Prostate gland (tissue), 2 donors: ENCODE results near the gene ZNF227. TPM values are rescaled to one million over a fixed set of nuclear protein-coding genes. Genes with fewer than 3 reads are reported as not detected.

ENCODE experiments used
- DNase-seq: peaks from one replicate; pipeline ENCODE4 v3.0.0-alpha.2; 2019; ENCODE audit warnings: low spot score
- H3K27ac ChIP-seq, 2 donors: fragments of 200-600 bp; sonication (generic); 2 replicates each; pipeline ENCODE4 v1.5.1; 2017 to 2019
- H3K27me3 ChIP-seq: fragments of 200-600 bp; sonication (generic); replicated peaks from 2 replicates; pipeline ENCODE4 v1.5.1; 2019; ENCODE audit not compliant: insufficient read depth
- H3K36me3 ChIP-seq, 2 donors: fragments of 200-600 bp; sonication (generic); 1 replicate in 1 of 2; 2 replicates in 1 of 2; pipeline versions ENCODE4 v1.5.1 to v1.8.1; 2017 to 2019
- H3K4me1 ChIP-seq: fragments of 200-600 bp; sonication (generic); replicated peaks from 2 replicates; pipeline ENCODE4 v1.5.1; 2019
- H3K4me3 ChIP-seq, 2 donors: fragments of 200-600 bp; sonication (generic); 2 replicates each; pipeline ENCODE4 v1.5.1; 2017 to 2019
- H3K9me3 ChIP-seq: fragments of 200-600 bp; sonication (generic); 2 replicates; pipeline ENCODE4 v1.5.1; 2017
- CTCF ChIP-seq, 4 experiments: fragments of 200-600 bp in 2 of 4; fragments of 450-650 bp in 2 of 4; sonication (generic) in 2 of 4; IDR thresholded peaks; 1 replicate in 3 of 4; 2 replicates in 1 of 4; pipeline ENCODE4 v1.5.1; 2016 to 2019; ENCODE audit warnings: antibody characterized with exemption in 4 of 4, mild to moderate bottlenecking in 2 of 4, moderate library complexity in 2 of 4
- POLR2A ChIP-seq: fragments of 450-650 bp; IDR thresholded peaks from one replicate; pipeline ENCODE4 v1.6.1; 2016; ENCODE audit warnings: antibody characterized with exemption, mild to moderate bottlenecking
- POLR2AphosphoS5 ChIP-seq: sonication (generic); formaldehyde crosslinking; IDR thresholded peaks from one replicate; pipeline ENCODE4 v1.6.1; 2017; ENCODE audit warnings: antibody characterized with exemption
- WGBS: methylation state at CpG from one replicate; pipeline ENCODE4 v1.1.5; 2018; 5-methylcytosine and 5-hydroxymethylcytosine counted together
- intact Hi-C: fragments of 100-400 bp; cut with DNase I; formaldehyde crosslinking; loops from one replicate; pipeline ENCODE4 v1.14.2; 2022
- total RNA-seq, 2 donors: library from RNA; depleted of rRNA; stranded (reverse); fragments of >200 nt; gene quantifications; one replicate each; pipeline ENCODE4 v1.1.0, GENCODE V29; 2016

ZNF227 gene
- total RNA-seq, 2 donors from 2014 or later = 17.0 to 26.4 TPM

GRCh38 chr19:44258136-44258535, 45.8 kb downstream of the ZNF227 start:
- intact Hi-C loops = no loop called here
- no peak for TF ChIP-seq POLR2A
- no peak for TF ChIP-seq POLR2AphosphoS5
- TF ChIP-seq CTCF (IDR thresholded peaks at IDR 0.05) = no peak
- Histone ChIP-seq H3K4me3 (no peak overlapping the region), H3K27me3 (no peaks in the 10 kb centered on the region), H3K9me3 (no peaks in the 10 kb centered on the region), H3K4me1 (no peaks in the 10 kb centered on the region), H3K36me3 (no peaks in the 10 kb centered on the region), H3K27ac (no peak overlapping the region)
- DNase-seq = no peak
- whole genome bisulfite sequencing = 94% methylated on average over 1 of the region's 1 CpG

- Histone ChIP-seq H3K36me3 (no peaks in the 10 kb centered on the region), H3K27me3 (no peaks in the 10 kb centered on the region), H3K27ac (no peak overlapping the region), H3K4me1 (no peaks in the 10 kb centered on the region), H3K9me3 (no peaks in the 10 kb centered on the region), H3K4me3 (no peak overlapping the region)
- 76% methylated on average over 2 of the region's 2 CpGs for WGBS
- DNase-seq = no peak
- intact Hi-C loops = no loop called here
- TF ChIP-seq CTCF (IDR thresholded peaks at IDR 0.05) (no peak), POLR2AphosphoS5 (no peak), POLR2A (no peak)
These were observed 46.6 kb downstream of the ZNF227 start for GRCh38 chr19:44258835-44259413.

- peak overlapping the region; percentile 19 to 43 for H3K4me3 ChIP-seq
- no peaks in the 10 kb centered on the region for H3K9me3 ChIP-seq
- H3K4me1 ChIP-seq = no peaks in the 10 kb centered on the region
- no peak for DNase-seq
- H3K36me3 ChIP-seq = no peaks in the 10 kb centered on the region
- 3% methylated on average over 7 of the region's 7 CpGs for whole genome bisulfite sequencing
- H3K27ac ChIP-seq = peak overlapping the region in 1 of 2 donors; percentile 61
- TF ChIP-seq POLR2AphosphoS5 (no peak), CTCF (IDR thresholded peaks at IDR 0.05) (no peak), POLR2A (no peak)
- intact Hi-C loops = no loop called here
- no peaks in the 10 kb centered on the region for H3K27me3 ChIP-seq
These were observed 48.0 kb downstream of the ZNF227 start for GRCh38 chr19:44260343-44260681.

- TF ChIP-seq CTCF (IDR thresholded peaks at IDR 0.05) = no peak
- TF ChIP-seq POLR2A = no peak
- no peak for TF ChIP-seq POLR2AphosphoS5
- Histone ChIP-seq H3K9me3 (no peaks in the 10 kb centered on the region), H3K27ac (no peak overlapping the region), H3K27me3 (no peaks in the 10 kb centered on the region), H3K4me3 (peak overlapping the region in 1 of 2 donors; percentile 43), H3K36me3 (no peaks in the 10 kb centered on the region), H3K4me1 (no peaks in the 10 kb centered on the region)
- intact Hi-C loops = no loop called here
- DNase-seq = no peak
- WGBS = 64% methylated on average over 6 of the region's 6 CpGs
These were observed 48.5 kb downstream of the ZNF227 start for GRCh38 chr19:44260695-44261446.

- Histone ChIP-seq H3K9me3 (no peaks in the 10 kb centered on the region), H3K27ac (no peak overlapping the region), H3K27me3 (no peaks in the 10 kb centered on the region), H3K4me3 (no peak overlapping the region), H3K36me3 (peaks cover 0 to 6% of the 10 kb centered on the region in 2 donors), H3K4me1 (no peaks in the 10 kb centered on the region)
- intact Hi-C loops = no loop called here
- no peak for TF ChIP-seq POLR2A
- TF ChIP-seq CTCF (IDR thresholded peaks at IDR 0.05) = no peak
- no peak for TF ChIP-seq POLR2AphosphoS5
- no peak for DNase-seq
- WGBS = 96% methylated on average over 1 of the region's 1 CpG
These were observed 65.0 kb downstream of the ZNF227 start for GRCh38 chr19:44277331-44277730.
